Measurements from ENCODE around the gene HELQ. TPM values are rescaled to one million over a fixed set of nuclear protein-coding genes. Genes with fewer than 3 reads are reported as not detected.

The HELQ gene
- total and polyA plus RNA-seq, 9 of the 15 experiments (the other 6 are each of a cell fraction or from before 2014, with no cell fraction given): 3.5 to 15.2 (median 11.9) TPM

- TF ChIP-seq CLOCK (CRISPR knock-in tag; IDR thresholded peaks at IDR 0.05; ENCODE audit: borderline replicate concordance) (no peak), WHSC1 (IDR thresholded peaks at IDR 0.05; ENCODE audit: low read length) (no peak), PHF20 (IDR thresholded peaks at IDR 0.05; ENCODE audit: partially characterized antibody) (peak; percentile 57), KAT2B (IDR thresholded peaks at IDR 0.05; ENCODE audit: low read depth, low read length) (no peak), ZBTB2 (IDR thresholded peaks at IDR 0.05) (peak; percentile 72), SUPT5H (IDR thresholded peaks at IDR 0.05) (peak; percentile 82), PTBP1 (IDR thresholded peaks at IDR 0.05; ENCODE audit: low read depth, low read length) (no peak), NRF1 (conservative IDR thresholded peaks at IDR 0.05 in 1 of 2, IDR thresholded peaks at IDR 0.05 in 1 of 2) (peak; percentile 95 to 96), ZBTB33 (CRISPR knock-in tag; IDR thresholded peaks at IDR 0.05) (peak; percentile 81), ZNF507 (tag; conservative IDR thresholded peaks at IDR 0.05) (no peak), TEAD1 (CRISPR knock-in tag; IDR thresholded peaks at IDR 0.05) (peak in 1 of 2 experiments; percentile 45; a peak in 1 of 4 replicates), NFATC3 (IDR thresholded peaks at IDR 0.05) (no peak), ZNF232 (CRISPR knock-in tag; IDR thresholded peaks at IDR 0.05) (no peak; the same call in 1 of the 2 replicates), C11orf30 (IDR thresholded peaks at IDR 0.05; ENCODE audit: low read depth) (no peak), ZNF316 (IDR thresholded peaks at IDR 0.05) (no peak), RREB1 (CRISPR knock-in tag; IDR thresholded peaks at IDR 0.05) (0 out of 2 replicates have a peak, but pooled peaks have one; percentile 61)
Measured at GRCh38 chr4:83484500-83485461, 29.2 kb upstream of the HELQ start, which contains the start of gene ABRAXAS1 (continued).

Data from K562 (cell line).